HG02970 (cell line): ENCODE data around the gene DEK.
"Not testable (repeated sequence)": the region's sequence is repeated elsewhere in the genome, so short reads cannot be mapped to it uniquely, and the experiment has no call there.

Experiments
- ATAC-seq: cut with Tn5 transposase; IDR thresholded peaks from one replicate; pipeline ENCODE4 v1.9.1; 2021; ENCODE audit warnings: mild to moderate bottlenecking, moderate library complexity, moderate number of reproducible peaks; ENCODE audit not compliant: unreplicated experiment, low FRiP score

The DEK gene

GRCh38 chr6:18264219-18264922 lies at the start of gene DEK:
Gene DEK (minus strand): TSS chr6:18264530. CDS start chr6:18263987, 543 bp downstream.
- peak; percentile 44 for ATAC-seq

DNA sequence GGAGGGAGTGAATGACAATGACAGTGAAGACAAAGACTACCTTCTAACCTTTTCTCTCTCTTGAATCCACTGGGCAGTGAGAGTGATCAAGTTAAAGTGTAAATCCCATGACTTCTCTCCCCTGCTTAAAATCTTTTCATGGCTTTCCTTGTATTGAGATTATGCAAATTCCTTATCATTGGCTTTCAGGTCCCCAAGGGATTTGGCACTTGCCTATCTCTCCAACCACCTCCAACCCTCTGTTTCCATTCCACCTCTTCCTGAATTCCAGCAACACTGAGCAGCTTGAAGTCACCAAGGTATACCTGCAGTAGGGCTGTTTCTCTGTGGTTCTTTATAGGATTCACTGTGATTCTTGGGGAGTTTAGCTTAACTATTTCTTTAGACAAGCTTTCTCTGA lies 48.0 kb upstream of the DEK start:
- no peak for ATAC-seq

- not testable (repeated sequence) for ATAC-seq
Observed at GRCh38 chr6:18310010-18310409, 45.7 kb upstream of the DEK start.

DNA sequence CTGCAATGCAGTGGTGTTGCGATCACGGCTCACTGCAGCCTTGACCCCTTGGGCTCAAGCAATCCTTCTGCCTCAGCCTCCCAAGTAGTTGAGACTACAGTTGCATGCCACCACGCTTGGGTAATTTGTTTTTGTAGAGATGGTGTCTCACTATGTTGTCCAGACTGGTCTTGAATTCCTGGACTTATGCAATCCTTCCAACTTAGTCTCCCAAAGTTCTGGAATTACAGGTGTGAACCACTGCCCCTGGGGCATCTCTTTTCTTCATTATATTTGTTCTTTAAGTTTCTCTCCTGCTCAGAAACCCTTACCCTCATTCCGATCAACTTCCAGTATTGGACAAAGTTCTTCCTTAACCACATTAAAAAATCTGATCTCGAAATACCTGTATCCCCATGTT lies 44.7 kb upstream of the DEK start:
- ATAC-seq: no peak

DNA sequence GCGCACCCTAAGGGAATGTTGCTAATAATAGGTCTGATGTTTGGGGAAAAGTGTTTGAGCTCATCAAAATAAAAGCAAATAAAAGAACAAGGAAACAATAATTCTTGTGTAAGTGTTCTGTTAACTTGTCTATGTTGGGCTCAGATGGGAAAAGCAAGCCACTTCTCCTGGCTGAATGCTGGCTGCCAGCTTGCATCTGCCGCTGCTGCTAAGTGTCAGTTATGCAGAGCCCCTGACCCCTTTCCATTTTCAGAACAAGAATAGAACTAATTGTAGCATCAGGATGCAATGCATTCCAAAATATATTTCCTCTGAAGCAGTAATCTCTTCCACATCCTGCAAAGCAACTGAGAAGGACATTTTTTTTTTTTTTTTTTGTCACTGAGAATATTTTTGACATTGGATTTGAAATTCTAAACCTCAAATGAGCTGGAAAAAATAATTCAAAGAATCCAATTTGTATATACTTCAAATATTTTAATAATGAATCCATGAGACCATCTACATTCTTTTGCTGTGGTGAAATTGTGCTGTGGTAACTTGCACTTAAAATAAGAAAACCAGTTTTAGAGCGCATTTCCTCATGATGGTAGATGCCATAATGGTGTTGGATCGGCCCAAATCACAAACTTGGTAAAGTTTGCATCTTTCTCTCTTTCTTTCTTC lies 43.9 kb upstream of the DEK start:
- ATAC-seq: no peak

- ATAC-seq: no peak
Observed at GRCh38 chr6:18306977-18307376, 42.6 kb upstream of the DEK start.

- no peak for ATAC-seq
Observed at GRCh38 chr6:18302561-18303439, 38.5 kb upstream of the DEK start.

- ATAC-seq: no peak
Observed at GRCh38 chr6:18293076-18293904, 29.0 kb upstream of the DEK start.

DNA sequence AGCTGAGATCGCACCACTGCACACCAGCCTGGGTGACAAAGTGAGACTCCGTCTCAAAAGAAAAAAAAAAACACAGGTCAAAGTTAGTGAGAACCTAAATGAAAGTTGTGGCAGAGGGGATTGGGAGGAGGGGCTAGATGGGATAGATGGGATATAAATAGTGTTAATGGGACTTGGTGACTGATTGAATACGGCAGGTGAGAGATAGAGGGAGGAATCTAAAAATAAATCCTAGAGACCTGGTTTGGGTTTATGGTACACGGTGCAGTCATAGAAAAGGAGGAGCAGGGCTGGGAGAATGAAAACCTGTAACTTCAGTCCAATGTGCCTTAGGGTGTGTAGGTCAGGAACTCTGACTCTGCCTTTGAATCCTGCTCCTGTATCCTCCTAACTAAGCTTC lies 25.0 kb upstream of the DEK start:
- no peak for ATAC-seq

- no peak for ATAC-seq
Observed at GRCh38 chr6:18284261-18284660, 19.9 kb upstream of the DEK start.

DNA sequence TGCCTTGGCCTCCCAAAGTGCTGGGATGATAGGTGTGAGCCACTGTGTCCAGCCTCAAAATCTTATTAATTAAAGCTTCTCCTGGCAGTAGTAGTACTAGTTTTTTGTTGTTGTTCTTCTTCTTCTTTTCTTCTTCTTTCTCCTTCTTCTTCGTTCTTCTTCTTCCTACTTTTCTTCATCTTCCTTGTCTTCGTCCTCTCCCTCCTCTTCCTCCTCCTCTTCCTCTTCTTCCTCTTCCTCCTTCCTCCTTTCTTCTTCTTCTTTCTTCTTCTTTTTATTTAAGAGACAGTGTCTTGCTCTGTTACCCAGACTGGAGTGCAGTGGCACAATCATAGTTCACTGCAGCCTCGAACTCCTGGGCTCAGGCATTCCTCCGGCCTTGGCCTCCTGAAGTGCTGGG lies 17.2 kb upstream of the DEK start:
- ATAC-seq: no peak

DNA sequence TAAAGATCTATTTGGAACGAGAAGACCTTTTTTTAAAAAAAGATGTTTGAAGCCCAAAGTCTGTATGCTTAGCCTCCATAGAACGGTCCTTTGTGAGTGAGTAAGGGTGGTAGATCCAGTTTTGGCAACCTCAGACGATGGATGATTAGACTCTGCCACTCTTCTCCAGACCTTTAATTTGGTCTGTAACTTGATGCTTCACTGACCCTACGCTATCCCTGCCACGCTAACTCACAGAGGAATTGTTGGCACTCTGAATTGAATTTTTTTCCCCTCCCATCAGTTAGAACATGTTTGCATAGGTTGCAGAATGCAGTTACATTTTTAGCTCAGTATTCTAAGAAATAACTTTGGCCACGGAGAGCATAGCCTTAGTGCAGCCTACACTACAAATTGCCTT lies 15.8 kb upstream of the DEK start:
- ATAC-seq: no peak

DNA sequence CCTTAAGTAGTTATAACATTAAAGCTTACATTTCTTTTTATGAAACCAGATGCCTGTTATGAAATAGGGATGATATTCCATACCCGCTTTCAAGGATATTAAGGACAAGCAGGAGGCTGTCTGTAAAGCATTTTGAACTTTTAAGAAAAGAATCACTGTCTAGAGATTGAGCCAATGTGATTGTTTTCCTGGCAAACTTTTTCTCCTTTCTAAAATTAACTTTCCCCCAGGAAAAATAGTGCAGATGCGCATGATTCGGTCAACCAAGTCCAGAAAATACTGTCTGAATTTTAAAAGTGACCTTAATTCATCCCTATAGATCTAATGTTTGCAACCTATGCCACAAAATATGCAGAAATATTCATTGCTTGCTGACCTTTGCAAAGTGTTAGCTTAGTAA lies 15.1 kb upstream of the DEK start:
- no peak for ATAC-seq

- ATAC-seq: no peak
Observed at GRCh38 chr6:18277237-18278006, 13.1 kb upstream of the DEK start.

GRCh38 chr6:18276610-18277236 lies 12.4 kb upstream of the DEK start:
- ATAC-seq: no peak

DNA sequence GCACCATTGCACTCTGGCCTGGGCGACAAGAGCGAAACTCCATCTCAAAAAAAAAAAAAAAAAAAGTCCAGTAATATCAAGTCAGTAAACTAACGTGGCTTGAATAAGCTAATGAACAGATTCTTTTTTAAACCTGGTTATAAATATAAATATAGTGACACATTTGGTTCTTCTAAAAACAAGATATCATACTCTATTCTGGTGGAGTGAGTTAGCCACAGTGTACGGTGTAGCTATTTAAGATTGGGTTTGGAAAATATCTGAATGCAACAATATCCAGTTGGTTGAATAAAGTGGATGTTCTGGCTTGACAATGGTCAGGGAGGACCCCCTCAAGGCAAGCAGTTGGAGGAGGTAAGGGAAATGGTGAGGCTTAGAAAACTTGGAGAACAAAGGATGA lies 5.9 kb upstream of the DEK start:
- ATAC-seq: no peak

DNA sequence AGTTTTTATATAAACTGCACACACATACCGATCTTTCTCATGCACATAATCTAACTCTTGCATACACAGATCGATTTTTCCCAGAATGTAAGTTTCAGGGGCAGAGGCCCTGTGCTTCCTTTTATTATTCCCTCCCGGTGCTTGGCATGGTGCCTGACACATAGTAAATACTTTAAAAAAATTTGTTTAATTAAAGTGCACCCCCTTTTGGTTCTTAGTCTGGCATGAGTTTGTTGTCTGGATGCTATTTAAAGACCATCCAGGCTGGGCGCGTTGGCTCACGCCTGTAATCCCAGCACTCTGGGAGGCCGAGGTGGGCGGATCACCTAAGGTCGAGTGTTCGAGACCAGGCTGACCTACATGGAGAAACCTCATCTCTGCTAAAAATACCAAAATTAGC lies 5.4 kb upstream of the DEK start:
- ATAC-seq: no peak

DNA sequence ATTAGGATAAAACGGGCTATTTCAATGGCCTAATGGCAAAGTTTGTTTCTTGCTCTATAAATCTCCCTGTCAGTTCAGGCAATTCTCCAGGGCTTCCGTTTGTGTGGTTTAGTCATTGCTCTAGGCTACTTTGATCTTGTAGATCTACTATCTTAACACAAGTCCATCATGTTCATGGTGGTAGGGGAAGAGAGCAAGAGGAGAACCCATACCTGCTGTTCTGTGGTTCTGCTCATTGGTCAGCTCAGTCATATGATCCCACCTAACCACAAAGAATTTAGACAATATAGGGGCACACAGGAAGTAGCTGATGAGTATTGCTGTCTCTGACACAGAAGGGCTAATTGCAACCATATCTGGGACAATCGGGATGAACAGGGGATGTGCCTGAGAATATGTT lies 4.9 kb upstream of the DEK start:
- no peak for ATAC-seq

- no peak for ATAC-seq
Observed at GRCh38 chr6:18268066-18268465, 3.7 kb upstream of the DEK start.
